Measurements from ENCODE around the gene NACA2. TPM values are rescaled to one million over a fixed set of nuclear protein-coding genes. Genes with fewer than 3 reads are reported as not detected.
"Not testable (repeated sequence)": the region's sequence is repeated elsewhere in the genome, so short reads cannot be mapped to it uniquely, and the experiment has no call there.

NACA2 gene
- polyA plus RNA-seq, 1 donor = 1.3 TPM

DNA sequence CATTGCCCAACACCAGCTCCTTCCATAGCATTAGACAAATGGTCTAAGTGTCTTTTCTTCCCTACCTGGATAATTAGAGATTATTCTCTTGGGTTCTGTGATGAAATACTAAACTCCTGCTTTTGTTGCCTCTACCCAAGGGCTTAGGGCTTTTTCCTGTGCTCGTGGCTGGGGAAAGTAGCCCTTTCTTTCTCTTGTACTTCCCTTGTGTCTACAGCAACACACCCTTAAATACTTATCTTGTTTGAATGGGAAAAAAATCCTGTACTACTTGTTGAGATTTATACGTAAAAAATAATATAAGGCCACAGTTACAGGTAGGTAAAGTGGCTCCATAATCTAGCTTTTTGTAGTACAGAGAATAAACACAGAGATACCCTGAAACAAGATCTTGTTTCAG lies 7.0 kb upstream of the NACA2 start:
- no peak for DNase-seq

DNA sequence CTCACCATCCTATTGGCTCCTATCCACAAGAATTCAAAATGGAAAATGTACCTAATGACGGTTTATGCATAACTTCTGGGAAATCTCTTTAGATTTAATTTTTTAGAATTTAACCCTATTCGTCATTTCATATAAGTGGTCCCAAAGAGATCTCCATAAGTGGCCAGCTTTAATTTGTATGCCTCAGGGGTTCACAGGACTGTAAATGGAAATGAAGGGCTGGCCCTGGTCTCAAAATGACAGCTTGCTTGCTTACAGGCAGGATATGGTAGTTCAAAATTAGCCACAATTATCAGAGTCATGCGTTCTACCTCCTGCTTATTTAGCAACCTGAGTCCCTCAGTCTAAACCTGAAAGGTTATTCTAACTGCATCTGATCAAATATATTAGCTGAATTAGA lies 6.6 kb upstream of the NACA2 start:
- no peak for DNase-seq

DNA sequence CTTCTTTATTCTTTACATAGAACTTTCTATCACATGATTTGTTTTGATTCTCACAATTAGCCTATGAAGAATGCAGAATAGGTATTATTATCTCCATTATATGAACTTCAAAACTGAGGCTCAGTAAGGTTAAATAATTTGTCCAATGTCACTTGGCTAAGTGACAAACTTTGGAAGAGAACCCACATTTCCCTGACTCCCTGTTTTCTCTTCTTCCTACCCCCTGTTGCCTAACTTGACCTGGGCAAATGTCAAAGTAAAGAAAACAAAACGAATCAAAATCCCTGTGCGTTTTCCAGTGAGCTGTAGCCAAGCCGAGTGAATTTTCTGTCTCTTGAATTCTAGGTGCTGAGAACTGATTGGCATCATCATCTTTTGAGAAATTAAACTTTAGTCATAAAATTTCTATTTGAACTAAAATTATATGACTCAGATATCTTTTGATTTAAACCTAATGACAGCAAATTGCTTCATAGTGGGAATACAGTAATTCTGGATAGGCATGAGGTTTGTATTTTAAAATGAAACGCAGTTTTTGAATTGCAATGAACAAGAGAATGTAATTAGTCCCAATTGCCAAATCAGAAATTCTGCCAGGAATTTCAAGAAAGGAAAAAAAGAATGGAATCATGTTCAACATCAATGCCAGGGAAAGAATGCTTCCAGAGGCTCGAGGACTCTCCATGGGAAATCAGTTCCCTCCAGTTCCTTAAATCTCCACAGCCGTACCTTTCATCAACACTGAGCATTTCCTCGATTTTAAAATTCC lies 4.6 kb upstream of the NACA2 start:
- peak; percentile 47 for DNase-seq

DNA sequence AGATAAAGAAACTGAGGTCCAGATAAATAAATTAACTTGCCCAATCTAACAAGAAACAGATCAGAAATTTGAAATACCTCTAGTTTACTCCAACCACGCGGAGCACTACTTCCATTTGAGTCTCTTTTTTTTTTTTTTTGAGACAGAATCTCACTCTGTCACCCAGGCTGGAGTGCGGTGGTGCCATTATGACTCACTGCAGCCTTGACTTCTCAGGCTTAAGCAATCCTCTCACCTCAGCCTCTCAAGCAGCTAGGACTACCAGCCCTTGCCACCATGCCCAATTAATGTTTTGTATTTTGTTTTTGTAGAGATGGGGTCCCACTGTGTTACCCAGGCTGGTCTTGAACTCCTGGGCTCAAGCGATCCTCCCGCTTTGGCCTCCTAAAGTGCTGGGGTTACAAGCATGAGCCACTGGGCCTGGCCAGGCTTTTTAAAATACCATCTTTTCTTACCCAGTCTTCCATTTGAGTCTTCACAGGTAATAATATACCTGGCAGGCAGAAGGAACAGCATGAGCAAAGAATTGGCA lies 3.3 kb upstream of the NACA2 start:
- DNase-seq = no peak

DNA sequence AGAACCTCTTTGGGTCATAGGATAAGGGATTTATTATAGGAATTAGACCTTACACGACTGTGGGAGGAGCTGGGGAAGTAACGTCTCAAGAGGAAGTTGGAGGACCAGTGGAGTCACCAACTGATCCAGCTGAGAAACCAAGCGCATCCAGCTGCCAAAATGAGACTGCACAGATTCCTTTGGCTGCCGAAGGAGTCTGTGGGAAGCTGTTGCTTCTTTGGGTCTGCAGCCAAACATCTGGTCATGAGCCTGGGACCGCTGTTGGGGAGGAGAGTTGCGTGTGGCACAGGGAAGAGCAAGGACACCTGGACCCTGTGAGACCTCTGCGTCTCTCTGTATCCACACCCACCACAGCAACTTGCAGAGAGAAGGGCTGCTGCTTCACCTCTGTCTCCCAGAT lies 2.4 kb upstream of the NACA2 start:
- no peak for DNase-seq

DNA sequence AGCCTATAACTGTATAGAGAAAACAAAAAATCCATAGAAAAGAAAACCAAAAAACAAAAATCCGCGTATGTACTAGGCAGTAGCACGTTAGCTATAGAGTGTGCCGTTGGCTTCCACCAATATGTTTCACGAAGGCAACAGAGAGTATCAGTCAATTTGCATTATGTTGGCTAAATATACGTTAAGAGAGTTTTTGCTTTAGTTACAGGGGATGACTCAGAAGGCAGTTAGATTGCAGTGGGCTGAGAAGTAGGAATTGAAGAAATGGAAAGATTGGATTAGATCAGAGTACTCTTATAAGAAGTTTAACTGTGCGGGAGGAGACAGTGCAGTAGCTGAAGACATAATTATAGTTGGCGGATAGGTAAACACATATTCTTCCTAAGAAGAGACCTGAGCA lies 911 bp upstream of the NACA2 start:
- DNase-seq = no peak

DNA sequence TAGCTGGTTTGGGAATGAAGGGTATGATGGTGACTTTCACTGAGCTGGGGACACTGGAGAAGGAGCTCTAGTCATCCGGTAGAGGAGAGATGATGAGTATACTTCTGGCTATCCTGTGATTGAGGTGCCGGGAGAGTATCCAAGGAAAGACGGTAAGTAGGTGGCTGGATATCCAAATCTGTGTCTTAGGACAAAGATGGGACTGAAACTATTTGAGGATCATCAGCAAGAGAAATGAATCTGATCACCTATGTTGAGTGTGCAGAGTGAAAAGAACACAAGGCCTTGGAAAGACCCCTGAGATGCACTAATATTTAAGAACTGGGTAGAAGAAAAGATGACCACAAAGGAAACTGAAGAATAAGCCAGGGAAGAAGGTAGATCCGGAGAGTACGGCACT lies 1.0 kb downstream of the NACA2 start:
- DNase-seq = no peak

DNA sequence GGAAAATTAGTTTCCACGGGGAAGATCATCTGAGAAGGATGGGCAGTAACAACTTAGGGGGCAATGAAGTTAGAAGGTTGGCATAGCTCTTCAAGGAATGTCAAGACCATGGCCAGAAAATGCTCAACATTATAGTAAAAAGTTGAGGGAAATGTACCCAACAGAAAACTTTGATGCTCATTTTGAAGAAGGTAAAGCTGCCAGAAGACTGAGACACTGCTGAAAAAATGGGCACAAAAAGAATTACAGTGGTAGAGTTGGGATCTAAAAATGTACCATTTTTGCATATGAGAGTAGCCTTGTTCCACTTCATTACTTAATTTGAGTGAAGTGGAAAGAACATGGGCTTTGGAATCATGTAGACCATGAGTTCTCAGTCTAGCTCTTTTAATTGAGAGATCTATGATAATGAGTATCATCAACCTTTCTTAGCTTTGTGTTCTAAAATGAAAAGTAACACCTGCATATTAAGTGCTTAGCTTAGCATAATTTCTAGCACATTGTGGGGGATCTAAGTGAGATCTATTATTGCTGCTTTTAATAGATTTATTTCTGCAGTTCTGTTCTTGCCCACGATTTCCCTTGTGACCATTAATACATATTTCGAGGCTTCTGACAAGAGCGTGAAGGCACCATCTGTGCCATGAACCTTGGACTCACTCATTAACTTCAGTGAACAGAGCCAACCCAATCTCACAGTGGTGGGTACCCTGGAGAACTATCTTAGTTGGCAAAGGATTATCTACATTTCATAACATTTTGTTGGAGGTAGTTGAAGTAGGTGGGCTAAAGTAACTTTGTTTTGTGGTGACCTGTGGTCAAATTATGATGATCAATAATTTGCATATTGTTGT lies 3.0 kb downstream of the NACA2 start:
- DNase-seq = no peak

DNA sequence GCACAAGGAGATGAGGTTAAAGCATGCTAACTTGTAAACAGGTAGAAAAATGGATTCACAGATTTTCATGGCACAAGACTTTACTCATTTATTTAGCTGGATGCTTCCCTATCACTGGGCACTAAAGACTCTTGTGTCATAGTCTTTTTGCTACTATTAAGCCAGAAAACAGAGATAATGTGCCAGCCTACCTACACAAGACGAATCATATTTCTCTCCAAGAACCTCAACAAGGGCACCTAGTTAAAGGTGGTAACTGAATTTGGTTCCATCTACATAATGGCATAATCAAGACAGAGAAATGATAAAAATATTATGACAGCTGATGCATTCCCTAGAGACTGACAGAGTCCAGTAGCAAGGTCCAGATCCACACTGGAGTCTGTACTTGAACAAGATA lies 3.8 kb downstream of the NACA2 start:
- no peak for DNase-seq

DNA sequence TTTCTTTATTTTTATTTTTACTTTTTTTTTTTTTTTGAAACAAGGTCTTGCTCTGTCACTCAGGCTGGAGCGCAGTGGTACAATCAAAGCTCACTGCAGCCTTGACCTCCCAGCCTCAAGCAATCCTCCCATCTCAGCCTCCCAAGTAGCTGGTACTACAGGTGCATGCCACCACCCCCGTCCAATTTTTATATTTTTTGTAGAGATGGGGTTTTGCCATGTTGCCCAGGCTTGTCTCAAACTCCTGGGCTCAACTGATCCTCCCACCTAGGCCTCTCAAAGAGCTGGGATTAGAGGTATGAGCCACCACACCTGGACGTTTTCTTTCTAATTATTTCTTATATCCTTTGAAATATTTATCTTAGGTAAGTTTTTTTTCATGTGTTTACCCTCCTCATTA lies 4.4 kb downstream of the NACA2 start:
- not testable (repeated sequence) for DNase-seq

DNA sequence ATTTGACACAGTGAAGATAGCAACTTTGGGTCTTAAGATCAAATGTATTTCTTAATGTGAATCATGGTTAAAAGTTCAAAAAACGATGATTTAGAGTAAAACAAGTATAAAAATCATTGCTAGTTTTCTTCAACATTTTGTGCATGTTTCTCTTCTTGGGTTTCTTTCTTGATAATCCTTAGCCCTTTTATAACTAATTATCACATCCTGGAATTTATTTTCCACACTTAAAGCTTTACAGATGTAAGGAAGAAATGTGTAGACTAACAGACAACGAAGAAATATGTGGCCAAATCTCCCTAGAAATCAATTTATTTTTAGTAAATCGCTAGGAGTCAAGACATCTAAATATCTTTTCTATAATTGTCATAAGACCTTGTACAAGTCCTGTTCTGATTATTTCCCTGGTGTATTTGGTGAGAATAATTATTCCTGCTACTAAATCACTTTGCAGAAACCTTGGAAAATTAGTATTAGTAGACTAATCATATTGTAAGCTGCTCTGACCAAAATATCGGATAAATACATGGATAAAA lies 4.9 kb downstream of the NACA2 start:
- no peak for DNase-seq

DNA sequence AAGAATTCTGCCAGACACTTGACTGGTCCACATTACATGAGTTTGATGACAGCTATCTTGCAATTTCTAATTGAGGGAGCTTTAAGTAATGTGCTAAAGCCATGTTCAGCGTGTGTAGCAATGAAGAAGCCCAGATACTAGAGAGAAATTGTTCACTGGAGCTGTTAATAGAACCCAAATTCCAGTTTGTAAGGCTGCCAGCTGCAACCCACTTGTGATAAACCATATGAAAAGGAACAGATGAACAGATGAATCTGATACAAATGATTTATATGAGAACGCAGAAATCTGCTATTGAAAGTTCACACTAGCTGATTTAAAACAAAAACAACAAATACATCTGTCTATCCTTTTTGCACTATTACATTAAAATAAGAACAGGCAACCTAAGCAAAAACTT lies 6.2 kb downstream of the NACA2 start:
- no peak for DNase-seq

DNA sequence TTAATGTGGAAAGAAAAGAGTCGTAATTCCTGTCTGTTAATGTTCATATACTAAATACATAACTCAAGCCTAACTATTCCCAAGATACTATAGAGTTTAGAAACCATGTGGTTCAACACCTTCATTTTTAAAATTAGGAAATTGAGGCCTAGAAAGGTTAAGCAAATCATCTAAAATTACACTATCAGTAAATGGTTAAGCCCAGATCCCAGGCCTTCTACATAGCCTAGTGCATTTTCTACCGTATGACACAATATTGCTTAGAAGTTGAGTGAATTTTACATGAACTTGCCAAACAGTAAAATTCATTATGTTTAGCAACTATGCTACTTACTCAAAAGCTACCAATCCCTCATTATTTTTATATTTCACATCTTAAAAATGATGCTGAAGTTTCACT lies 6.8 kb downstream of the NACA2 start:
- DNase-seq = no peak

DNA sequence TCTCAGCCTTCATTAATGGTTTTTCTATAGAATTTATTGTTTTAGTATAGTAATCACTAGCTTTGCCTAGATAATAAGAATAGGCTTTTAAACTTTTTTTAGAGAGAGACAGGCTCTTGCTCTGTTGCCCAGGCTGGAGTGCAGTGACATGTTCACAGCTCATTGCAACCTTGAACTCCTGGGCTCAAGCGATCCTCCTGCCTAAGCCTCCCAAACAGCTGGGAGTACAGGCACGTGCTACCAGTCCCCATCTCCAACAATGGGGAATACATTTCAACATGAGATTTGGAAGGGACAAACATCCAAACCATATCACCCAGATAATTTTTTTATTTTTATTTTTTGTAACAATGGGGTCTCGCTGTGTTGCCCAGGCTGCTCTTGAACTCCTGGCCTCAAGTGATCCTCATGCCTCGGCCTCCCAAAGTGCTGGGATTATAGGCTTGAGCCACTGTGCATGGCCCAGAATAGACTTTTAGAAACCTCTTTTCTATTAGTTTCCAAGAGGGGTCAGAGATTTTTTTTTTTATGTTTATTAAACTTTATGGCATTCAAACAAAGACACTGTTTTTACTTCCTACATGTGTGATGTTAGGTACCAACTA lies 7.3 kb downstream of the NACA2 start:
- no peak for DNase-seq

DNA sequence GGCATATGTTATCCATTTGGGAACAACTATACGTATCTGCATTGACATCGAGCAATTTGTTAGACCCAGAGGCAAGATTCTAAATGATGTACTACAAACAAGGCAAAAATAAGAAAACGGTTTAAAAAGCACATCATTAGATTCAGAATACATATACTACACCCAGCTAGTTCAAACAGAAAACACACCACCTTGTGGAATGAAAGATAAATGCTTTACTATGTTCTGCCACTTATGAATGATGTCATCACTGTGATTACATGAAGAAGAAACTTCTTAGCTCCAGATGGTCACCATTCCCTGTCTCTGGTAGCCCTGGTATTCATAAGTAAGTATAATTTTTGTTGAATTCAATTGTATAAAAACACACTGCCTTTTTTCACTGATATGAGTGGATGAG lies 7.8 kb downstream of the NACA2 start:
- no peak for DNase-seq

DNA sequence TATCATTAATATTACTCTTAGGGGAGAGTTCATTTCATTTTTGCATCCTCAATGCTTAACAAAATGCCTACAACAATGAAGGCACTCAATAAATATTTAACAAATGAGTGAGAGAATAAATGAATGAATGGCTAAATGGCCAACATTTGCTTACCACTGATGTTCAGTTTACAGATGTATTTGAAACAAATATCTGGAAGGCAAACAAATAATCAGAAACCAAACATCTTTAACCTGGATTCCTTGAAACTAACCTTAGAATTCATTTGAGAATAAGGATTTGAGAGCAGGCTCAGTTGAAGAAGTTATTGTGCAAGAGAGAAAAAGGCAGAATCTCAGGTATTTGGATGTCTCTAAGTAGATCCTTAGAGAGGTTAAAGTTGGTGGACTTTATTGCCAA lies 8.4 kb downstream of the NACA2 start:
- no peak for DNase-seq

DNA sequence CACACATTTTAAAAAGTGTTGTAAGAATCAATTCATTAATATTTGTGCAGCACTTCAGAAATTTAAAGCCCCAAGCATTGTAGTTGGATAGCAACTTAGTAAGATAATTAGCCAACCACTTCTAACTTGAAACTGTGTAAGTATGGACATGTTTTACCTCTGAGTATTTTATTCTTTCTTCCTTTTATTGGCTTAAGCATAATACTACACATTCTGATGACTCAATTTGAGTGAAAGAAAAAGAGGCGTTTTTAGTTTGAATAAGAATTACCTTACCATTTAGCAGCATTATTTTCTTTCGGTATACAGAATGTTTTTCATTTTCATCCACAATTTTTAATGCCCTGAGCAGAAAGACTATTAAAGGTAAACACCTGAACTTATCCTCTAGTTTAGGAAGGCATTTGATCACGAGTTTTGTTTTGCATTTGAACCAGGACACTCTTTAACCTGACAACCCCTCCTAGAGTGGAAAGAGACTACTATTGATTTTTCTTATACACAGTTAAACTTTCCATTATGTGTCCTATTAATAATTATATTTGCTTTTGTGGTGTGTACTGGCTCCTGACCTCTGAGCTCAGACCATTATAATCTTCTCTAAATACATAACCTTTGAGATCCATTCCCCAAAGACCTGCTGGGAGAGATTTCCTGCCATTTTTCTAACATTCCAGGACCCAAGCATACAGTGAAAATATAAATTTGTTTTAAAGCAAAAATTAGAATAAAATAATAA lies 9.2 kb downstream of the NACA2 start:
- DNase-seq = no peak

DNA sequence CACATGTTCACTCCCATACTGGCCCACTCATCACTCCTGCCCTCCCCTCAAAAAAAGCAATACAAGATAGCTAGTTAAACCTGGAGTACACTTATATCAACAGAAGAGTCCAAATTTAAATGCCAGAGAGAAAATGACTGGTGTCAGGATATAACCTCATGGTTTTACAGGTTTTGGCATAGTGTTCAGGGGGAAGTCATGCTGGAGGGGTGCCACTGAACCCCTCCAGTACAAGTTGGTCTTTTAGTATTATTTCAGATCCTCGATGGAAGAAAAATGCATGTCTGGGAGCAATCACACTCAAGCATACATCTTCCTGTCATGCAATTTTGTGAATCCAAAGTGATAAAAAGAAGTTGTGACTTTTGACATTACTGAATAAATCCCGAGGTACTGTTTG lies 10.5 kb downstream of the NACA2 start:
- DNase-seq = no peak

DNA sequence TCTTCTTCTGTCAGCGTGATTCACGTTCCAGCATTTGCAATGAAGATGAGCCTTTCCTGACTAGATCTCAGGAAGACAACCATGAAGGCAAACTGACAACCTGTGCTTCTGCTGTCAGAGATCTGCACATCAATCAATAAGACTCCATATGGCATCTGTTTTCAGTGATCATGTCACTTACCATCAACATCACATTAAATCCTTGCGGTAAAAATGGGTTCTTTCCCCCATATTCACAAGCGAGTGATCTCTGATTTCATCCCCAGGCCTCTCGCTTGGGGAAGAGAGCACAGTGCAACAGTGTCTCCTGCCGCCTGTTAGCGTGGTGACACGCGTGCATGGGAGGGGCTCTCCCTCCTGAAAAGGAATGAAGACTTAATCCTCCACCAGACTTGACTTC lies 11.1 kb downstream of the NACA2 start:
- no peak for DNase-seq

DNA sequence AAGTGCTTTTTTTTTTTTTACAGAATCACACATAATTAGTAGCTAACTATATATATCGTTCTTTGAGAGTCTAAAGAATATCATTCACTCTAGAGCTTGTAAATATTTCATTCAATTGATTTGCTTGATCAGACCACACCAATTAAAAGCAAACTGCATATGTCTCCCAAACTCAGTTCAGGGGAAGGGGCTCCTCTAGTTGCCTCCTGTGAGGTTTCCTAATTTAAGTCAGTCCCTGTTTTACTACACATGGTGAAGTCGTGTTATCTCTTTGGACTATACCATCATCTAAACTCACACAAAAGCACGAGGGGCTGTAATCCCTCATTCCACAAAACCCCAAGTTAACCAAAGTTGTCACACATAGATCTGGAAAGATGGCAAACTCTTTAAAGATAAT lies 11.7 kb downstream of the NACA2 start:
- DNase-seq = no peak

DNA sequence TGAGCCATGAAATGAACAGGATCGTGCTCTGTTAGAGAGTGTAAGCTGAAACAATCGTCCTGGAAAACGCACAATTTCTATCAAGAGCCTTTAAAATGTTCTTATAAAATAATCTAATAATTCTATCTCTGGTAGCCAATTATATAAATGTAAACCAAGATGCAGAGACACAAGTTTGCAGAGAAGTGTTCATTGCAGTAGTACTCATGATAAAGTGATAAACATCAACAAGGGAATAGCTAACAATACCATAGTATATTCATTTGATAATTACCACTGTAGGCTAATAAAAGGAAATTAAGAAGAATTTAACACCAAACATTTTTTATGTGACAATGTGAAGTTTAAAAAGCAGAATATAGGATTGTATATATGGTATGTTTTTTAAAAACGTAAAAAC lies 12.4 kb downstream of the NACA2 start:
- DNase-seq = no peak

DNA sequence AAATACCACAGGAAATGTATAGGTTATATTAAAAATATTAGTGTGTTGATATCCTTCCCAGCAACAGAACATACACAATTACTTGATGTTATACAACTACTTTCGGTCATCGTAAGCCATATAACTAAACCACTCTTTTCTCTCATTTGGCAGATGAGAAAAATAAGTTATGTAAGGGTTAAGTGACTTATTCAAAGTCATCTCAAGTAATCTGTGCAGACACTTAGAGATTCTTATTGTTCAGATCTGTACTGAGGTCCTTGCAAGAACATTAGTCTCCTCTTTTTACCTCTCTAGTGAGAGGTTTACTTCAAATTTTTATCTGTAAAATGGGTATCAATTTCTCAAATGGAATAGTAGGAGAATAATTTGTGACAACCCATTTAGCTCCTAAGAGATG lies 15.0 kb downstream of the NACA2 start:
- no peak for DNase-seq
